HT1080 (cell line): ENCODE measurements around the gene MED13. TPM values are rescaled to one million over a fixed set of nuclear protein-coding genes. Genes with fewer than 3 reads are reported as not detected.

ENCODE experiments used
- DNase-seq: peaks from one replicate; pipeline ENCODE4 v3.0.0-alpha.2; 2015; ENCODE audit warnings: low read depth
- polyA plus RNA-seq, 2 experiments: library from polyadenylated mRNA; depleted of rRNA; stranded (reverse); fragments of >200 nt; gene quantifications; 2 replicates each; pipeline ENCODE4 v1.2.3, GENCODE V29; 2015
- total RNA-seq: library from RNA; depleted of rRNA; stranded (reverse); fragments of >200 nt; shearing (Covaris generic); gene quantifications from 2 replicates; pipeline ENCODE4 v1.2.3, GENCODE V29; 2014; rRNA removed

Gene MED13
- total RNA-seq, result 16.8 and 23.6 TPM in 2 replicates
- 9.4 and 13.9 TPM in 2 replicates for polyA plus RNA-seq (2015; cell fraction: cytosol; rRNA removed)
- 23.2 and 27.9 TPM in 2 replicates for polyA plus RNA-seq (2015; cell fraction: nucleus; rRNA removed)

GRCh38 chr17:62064791-62065563 is at the start of gene MED13:
Gene MED13 (minus strand): TSS chr17:62065278. CDS start chr17:62065205, 73 bp downstream.
- DNase-seq, result no peak

- no peak for DNase-seq
These were observed 47.2 kb upstream of the MED13 start for GRCh38 chr17:62112229-62112628.

GRCh38 chr17:62111562-62112171 is 46.6 kb upstream of the MED13 start:
- no peak for DNase-seq

GRCh38 chr17:62110923-62111484 is 45.9 kb upstream of the MED13 start:
- DNase-seq, result peak; percentile 42

- no peak for DNase-seq
These were observed 44.8 kb upstream of the MED13 start for GRCh38 chr17:62109924-62110323.

- DNase-seq, result peak; percentile 83
These were observed 44.4 kb upstream of the MED13 start for GRCh38 chr17:62109378-62109902.

GRCh38 chr17:62105861-62106260 is 40.8 kb upstream of the MED13 start:
- DNase-seq, result no peak

- no peak for DNase-seq
These were observed 40.3 kb upstream of the MED13 start for GRCh38 chr17:62105357-62105756.

- no peak for DNase-seq
These were observed 36.4 kb upstream of the MED13 start for GRCh38 chr17:62101515-62101914.

GRCh38 chr17:62101090-62101489 is 36.0 kb upstream of the MED13 start:
- no peak for DNase-seq

- DNase-seq, result no peak
These were observed 35.0 kb upstream of the MED13 start for GRCh38 chr17:62100055-62100454.

- no peak for DNase-seq
These were observed 34.5 kb upstream of the MED13 start for GRCh38 chr17:62099532-62099931.

GRCh38 chr17:62098623-62099231 is 33.6 kb upstream of the MED13 start:
- no peak for DNase-seq

- no peak for DNase-seq
These were observed 31.3 kb upstream of the MED13 start for GRCh38 chr17:62096401-62096670.

GRCh38 chr17:62094175-62094574 is 29.1 kb upstream of the MED13 start:
- DNase-seq, result no peak

GRCh38 chr17:62093188-62094155 is 28.4 kb upstream of the MED13 start:
- DNase-seq, result peak; percentile 96

GRCh38 chr17:62092784-62093183 is 27.7 kb upstream of the MED13 start:
- DNase-seq, result no peak

GRCh38 chr17:62091804-62092203 is 26.7 kb upstream of the MED13 start:
- no peak for DNase-seq

GRCh38 chr17:62090868-62091267 is 25.8 kb upstream of the MED13 start:
- DNase-seq, result no peak

GRCh38 chr17:62090021-62090824 is 25.1 kb upstream of the MED13 start:
- no peak for DNase-seq
